Activated CD4-positive, alpha-beta T cell treated with anti-CD3 and anti-CD28 coated beads, Interleukin-2, amount 50 U/mL, for 1 hour (primary cell): ENCODE results near the gene CLCN3.
"Not testable (repeated sequence)": the region's sequence is repeated elsewhere in the genome, so short reads cannot be mapped to it uniquely, and the experiment has no call there.

ENCODE experiments used
- DNase-seq: peaks from one replicate; pipeline ENCODE4 v3.0.0-alpha.2; 2020

The CLCN3 gene

GRCh38 chr4:169720529-169720928 lies 100.2 kb downstream of the CLCN3 start:
- DNase-seq: no peak

GRCh38 chr4:169723207-169723965 lies 103.0 kb downstream of the CLCN3 start:
- no peak for DNase-seq

GRCh38 chr4:169724260-169724659 lies 103.9 kb downstream of the CLCN3 start:
- DNase-seq: no peak

DNA sequence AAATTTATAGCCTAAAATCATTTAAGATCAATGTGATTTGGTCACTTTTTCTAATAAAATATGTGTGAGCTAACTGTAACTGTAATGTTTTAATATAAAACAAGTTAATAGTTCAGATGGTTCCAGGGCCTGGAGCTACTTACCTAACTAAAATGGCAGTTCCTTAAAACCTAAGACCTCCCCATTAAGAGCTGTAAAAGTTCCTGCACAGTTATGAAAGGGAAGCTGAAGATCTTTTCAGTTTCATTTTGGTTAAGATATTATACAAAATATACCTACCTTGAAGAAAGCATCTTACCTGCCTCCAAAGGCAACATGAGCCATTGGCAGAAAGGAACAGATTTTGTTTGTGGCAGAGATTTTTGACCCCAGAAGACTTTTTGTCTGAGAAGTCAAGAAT lies 107.2 kb downstream of the CLCN3 start:
- DNase-seq: no peak

GRCh38 chr4:169730564-169730963 lies 110.2 kb downstream of the CLCN3 start:
- no peak for DNase-seq

DNA sequence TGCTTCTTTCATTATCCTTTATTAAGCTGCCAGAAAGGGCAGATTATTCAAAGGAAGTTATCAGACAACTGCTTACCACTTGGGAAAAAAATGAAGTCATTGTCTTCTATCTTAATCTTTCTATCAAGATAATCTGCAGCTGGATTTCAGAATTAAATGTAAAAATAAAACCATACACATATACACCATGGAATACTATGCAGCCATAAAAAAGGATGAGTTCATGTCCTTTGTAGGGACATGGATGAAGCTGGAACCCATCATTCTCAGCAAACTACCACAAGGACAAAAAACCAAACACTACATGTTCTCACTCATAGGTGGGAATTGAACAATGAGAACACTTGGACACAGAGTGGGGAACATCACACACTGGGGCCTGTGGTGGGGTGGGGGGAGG lies 118.2 kb downstream of the CLCN3 start:
- not testable (repeated sequence) for DNase-seq

DNA sequence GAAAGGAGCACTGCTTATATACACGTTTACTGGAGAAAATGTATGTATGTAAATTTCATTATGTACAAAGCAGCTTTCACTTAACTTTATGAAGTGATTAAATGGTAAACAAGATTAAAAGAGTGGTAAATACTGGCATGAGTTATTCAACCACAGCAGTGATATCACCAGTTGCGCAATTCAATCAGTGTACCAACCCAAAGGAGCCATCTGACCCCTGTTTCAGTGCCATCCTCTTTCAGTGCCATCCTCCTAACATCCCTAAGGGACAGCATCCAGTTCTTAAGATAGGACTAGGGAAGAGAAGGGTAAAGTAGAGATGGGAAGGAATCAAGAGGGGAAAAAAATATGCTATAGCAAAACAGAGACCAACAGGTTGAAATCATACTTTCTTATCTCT lies 121.2 kb downstream of the CLCN3 start:
- no peak for DNase-seq

GRCh38 chr4:169744601-169745000 lies 124.2 kb downstream of the CLCN3 start:
- no peak for DNase-seq

DNA sequence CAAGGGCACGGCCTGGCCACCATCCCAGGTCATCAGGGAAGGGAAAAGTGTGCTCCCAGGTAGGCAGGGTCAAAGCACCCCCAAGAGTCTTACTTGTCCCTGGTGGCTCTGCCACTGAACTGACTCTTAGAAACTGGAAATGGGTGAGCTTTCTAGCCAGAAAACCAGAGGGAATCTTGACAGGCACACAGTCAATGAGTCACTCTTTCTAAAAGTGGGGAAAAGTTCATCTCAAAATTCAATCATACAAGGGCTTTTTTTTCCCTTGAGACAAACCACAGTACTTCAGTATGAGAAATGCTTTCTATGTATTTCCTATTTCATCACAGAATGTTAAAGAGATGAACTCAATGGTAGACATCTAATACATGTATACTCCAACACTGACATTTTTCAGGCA lies 124.9 kb downstream of the CLCN3 start:
- no peak for DNase-seq

GRCh38 chr4:169756971-169757574 lies 136.7 kb downstream of the CLCN3 start:
- no peak for DNase-seq

DNA sequence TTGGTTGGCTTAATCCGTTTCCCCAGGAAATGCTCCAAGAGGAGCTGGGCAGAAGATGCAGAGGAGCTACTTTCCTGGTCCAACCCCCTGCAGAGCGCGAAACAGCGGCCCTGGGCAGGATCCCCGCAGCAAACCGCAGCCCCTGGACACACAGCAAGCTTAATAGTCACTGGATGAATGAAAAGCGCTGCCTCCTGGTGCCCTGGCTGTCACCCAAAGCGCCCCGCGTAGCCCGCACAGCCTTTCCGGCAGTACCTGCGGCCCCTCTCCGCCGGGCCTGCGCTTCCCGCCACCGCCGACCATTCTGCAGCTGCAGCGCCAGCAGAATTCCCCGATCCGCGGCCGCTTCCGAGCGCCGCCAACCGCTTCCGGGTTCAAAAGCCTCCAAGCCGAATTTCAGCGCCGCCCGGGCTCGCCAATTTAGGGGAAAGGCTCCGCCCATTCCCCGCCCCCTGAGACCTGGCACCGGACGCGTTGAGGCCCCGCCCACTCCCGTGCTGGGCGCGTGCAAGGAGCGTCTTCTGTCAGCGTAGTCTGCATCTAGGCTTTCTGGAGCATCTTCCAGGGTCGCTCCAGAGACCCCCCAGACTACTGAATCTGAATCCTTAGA lies 137.3 kb downstream of the CLCN3 start, which contains the start of gene HPF1:
HPF1 (minus strand) TSS at position 370 of the 610 bp plus-strand sequence; CDS start at position 303, 67 bp downstream.
- peak; percentile 95 for DNase-seq

DNA sequence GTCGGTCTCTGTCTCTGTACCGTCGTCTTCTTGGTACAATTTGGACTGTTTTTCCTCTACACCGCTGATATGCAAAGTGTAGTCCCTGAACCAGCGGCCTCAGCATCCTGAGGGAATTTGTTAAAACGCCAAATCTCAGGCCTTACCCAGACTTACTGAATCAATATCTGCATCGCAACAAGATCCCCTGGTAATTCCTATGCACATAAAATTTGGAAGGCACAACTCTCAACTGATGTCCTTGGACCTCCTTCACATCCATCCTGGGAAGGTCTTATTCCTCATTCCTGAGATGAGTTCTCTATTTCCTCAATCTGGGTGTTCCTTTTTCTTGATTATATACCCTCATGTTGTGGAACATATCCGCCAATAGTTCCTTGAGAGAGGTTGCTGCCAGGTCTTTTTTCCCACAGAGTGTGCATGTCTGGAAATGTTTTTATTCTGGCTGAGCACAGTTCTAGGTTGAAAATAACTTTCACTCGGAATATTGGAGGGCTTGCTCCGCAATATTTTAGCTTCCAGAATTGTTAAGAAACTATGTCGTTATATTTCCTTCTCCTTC lies 138.1 kb downstream of the CLCN3 start:
- DNase-seq: no peak

GRCh38 chr4:169761846-169762245 lies 141.5 kb downstream of the CLCN3 start:
- no peak for DNase-seq

GRCh38 chr4:169765835-169766234 lies 145.5 kb downstream of the CLCN3 start:
- DNase-seq: no peak

GRCh38 chr4:169766741-169767140 lies 146.4 kb downstream of the CLCN3 start:
- no peak for DNase-seq

DNA sequence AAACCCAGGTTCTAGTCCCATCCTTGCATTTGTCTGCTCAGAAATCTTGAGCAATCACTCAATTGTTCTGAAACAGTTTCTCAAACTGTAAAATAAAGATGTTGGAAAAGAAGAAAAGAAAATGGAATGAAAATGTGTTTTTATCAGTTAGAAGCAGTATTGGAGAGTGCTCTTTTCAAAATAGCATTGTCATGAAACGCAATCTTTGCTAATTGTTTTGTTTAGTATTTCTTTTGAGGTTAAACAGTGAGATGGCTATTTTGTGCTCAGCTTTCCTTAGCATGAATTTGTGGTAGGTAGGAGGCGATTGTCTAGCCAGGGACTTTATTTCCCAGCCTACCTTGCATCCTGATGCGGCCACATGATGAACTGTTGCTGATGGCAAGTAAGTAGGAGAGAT lies 148.0 kb downstream of the CLCN3 start:
- no peak for DNase-seq

- DNase-seq: no peak
These were observed 150.0 kb downstream of the CLCN3 start for GRCh38 chr4:169770416-169770815.

GRCh38 chr4:169771556-169772080 lies 151.2 kb downstream of the CLCN3 start:
- not testable (repeated sequence) for DNase-seq
